H9 (cell line): ENCODE measurements around the gene IL1A. TPM values are rescaled to one million over a fixed set of nuclear protein-coding genes. Genes with fewer than 3 reads are reported as not detected.

Experiments
- DNase-seq: peaks from one replicate; pipeline ENCODE4 v3.0.0-alpha.2; 2017
- H2AFZ ChIP-seq: one replicate; pipeline ENCODE4 v1.6.1; 2013; ENCODE audit warnings: mild to moderate bottlenecking, low read length, control low read depth, moderate library complexity
- H2AK5ac ChIP-seq: 2 replicates; pipeline ENCODE4 v1.6.1; 2013; ENCODE audit warnings: low read length, control low read depth, mixed read lengths; ENCODE audit not compliant: insufficient read length
- H2BK120ac ChIP-seq: one replicate; pipeline ENCODE4 v1.6.1; 2013; ENCODE audit warnings: low read depth, mild to moderate bottlenecking, low read length, control low read depth, inconsistent platforms; ENCODE audit not compliant: poor library complexity, severe bottlenecking
- H2BK12ac ChIP-seq: 2 replicates; pipeline ENCODE4 v1.6.1; 2013; ENCODE audit warnings: low read length, control low read depth, mixed read lengths, low read depth; ENCODE audit not compliant: insufficient read length
- H2BK15ac ChIP-seq: 2 replicates; pipeline ENCODE4 v1.6.1; 2013; ENCODE audit warnings: low read depth, low read length, control low read depth
- H2BK20ac ChIP-seq: one replicate; pipeline ENCODE4 v1.6.1; 2013; ENCODE audit warnings: low read depth, mild to moderate bottlenecking, low read length, control low read depth, inconsistent platforms; ENCODE audit not compliant: poor library complexity, severe bottlenecking
- H2BK5ac ChIP-seq: 2 replicates; pipeline ENCODE4 v1.6.1; 2013; ENCODE audit warnings: low read length, control low read depth, mixed read lengths; ENCODE audit not compliant: insufficient read length
- H3K14ac ChIP-seq: 2 replicates; pipeline ENCODE4 v1.6.1; 2013; ENCODE audit warnings: low read length, control low read depth; ENCODE audit not compliant: insufficient read depth
- H3K18ac ChIP-seq: 2 replicates; pipeline ENCODE4 v1.6.1; 2013; ENCODE audit warnings: low read depth, mild to moderate bottlenecking, mixed read lengths, low read length, control low read depth; ENCODE audit not compliant: insufficient read length
- H3K23ac ChIP-seq: 2 replicates; pipeline ENCODE4 v1.6.1; 2013; ENCODE audit warnings: low read length, control low read depth, mixed read lengths, low read depth; ENCODE audit not compliant: insufficient read length
- H3K23me2 ChIP-seq: 2 replicates; pipeline ENCODE4 v1.6.1; 2013; ENCODE audit warnings: low read depth, mild to moderate bottlenecking, mixed read lengths, low read length, control low read depth; ENCODE audit not compliant: insufficient read length, poor library complexity, severe bottlenecking
- H3K27ac ChIP-seq: 2 replicates; pipeline ENCODE4 v1.5.1; 2013; ENCODE audit warnings: low read length, control low read depth, mixed read lengths, low read depth; ENCODE audit not compliant: insufficient read length
- H3K27me3 ChIP-seq: 2 replicates; pipeline ENCODE4 v1.6.1; 2013; ENCODE audit warnings: low read length, control low read depth, inconsistent platforms; ENCODE audit not compliant: insufficient read depth
- H3K4ac ChIP-seq: 2 replicates; pipeline ENCODE4 v1.6.1; 2013; ENCODE audit warnings: low read depth, mild to moderate bottlenecking, control low read depth, inconsistent platforms, low read length, moderate library complexity
- H3K4me1 ChIP-seq: 2 replicates; pipeline ENCODE4 v1.6.1; 2013; ENCODE audit warnings: low read length, control low read depth, inconsistent platforms; ENCODE audit not compliant: insufficient read depth
- H3K4me2 ChIP-seq: 2 replicates; pipeline ENCODE4 v1.6.1; 2013; ENCODE audit warnings: low read length, control low read depth, mixed read lengths; ENCODE audit not compliant: insufficient read length, insufficient read depth
- H3K56ac ChIP-seq: 2 replicates; pipeline ENCODE4 v1.6.1; 2013; ENCODE audit warnings: low read depth, mild to moderate bottlenecking, mixed read lengths, low read length, control low read depth; ENCODE audit not compliant: insufficient read length
- H3K79me1 ChIP-seq: 2 replicates; pipeline ENCODE4 v1.6.1; 2013; ENCODE audit warnings: low read depth, mild to moderate bottlenecking, moderate library complexity, low read length, control low read depth, inconsistent platforms; ENCODE audit not compliant: insufficient read depth, poor library complexity, severe bottlenecking
- H3K79me2 ChIP-seq: 2 replicates; pipeline ENCODE4 v1.6.1; 2013; ENCODE audit warnings: low read length, control low read depth, inconsistent platforms; ENCODE audit not compliant: insufficient read depth
- H3K9ac ChIP-seq: 2 replicates; pipeline ENCODE4 v1.6.1; 2013; ENCODE audit warnings: low read length, control low read depth, mixed read lengths; ENCODE audit not compliant: insufficient read length; ENCODE audit errors: extremely low read depth
- H3K9me3 ChIP-seq: one replicate; pipeline ENCODE4 v1.6.1; 2013; ENCODE audit warnings: low read depth, low read length, inconsistent platforms; ENCODE audit not compliant: control insufficient read depth
- H3T11ph ChIP-seq: one replicate; pipeline ENCODE4 v1.6.1; 2013; ENCODE audit warnings: mild to moderate bottlenecking, low read length, control low read depth, inconsistent platforms
- H4K20me1 ChIP-seq: one replicate; pipeline ENCODE4 v1.6.1; 2013; ENCODE audit not compliant: control insufficient read depth, insufficient read length, insufficient read depth
- H4K5ac ChIP-seq: 2 replicates; pipeline ENCODE4 v1.6.1; 2013; ENCODE audit warnings: low read depth, mild to moderate bottlenecking, mixed read lengths, low read length, control low read depth; ENCODE audit not compliant: insufficient read length
- H4K8ac ChIP-seq: replicated peaks from 2 replicates; pipeline ENCODE4 v1.6.1; 2013; ENCODE audit warnings: low read length, control low read depth, mixed read lengths, low read depth; ENCODE audit not compliant: insufficient read length
- H4K91ac ChIP-seq: 2 replicates; pipeline ENCODE4 v1.6.1; 2013; ENCODE audit warnings: low read depth, mild to moderate bottlenecking, moderate library complexity, mixed read lengths, low read length, control low read depth; ENCODE audit not compliant: insufficient read length
- H3K27ac Mint-ChIP-seq, 3 experiments: 2 replicates in 2 of 3; 3 replicates in 1 of 3; pipeline ENCODE4 v1.8.0; 2020 to 2021; ENCODE audit warnings: mixed read lengths in 3 of 3, mild to moderate bottlenecking in 1 of 3, moderate library complexity in 1 of 3
- H3K27me3 Mint-ChIP-seq: 2 replicates; pipeline ENCODE4 v1.8.0; 2021; ENCODE audit warnings: low read depth, mild to moderate bottlenecking, moderate library complexity, mixed read lengths
- H3K36me3 Mint-ChIP-seq, 3 experiments: 2 replicates in 2 of 3; 3 replicates in 1 of 3; pipeline ENCODE4 v1.8.0; 2020 to 2021; ENCODE audit warnings: low read depth in 3 of 3, mixed read lengths in 3 of 3; ENCODE audit not compliant: insufficient read depth in 1 of 3
- H3K4me1 Mint-ChIP-seq, 2 experiments: 2 replicates each; pipeline ENCODE4 v1.8.0; 2020; ENCODE audit warnings: mixed read lengths in 2 of 2
- H3K4me3 Mint-ChIP-seq, 2 experiments: 2 replicates in 1 of 2; 3 replicates in 1 of 2; pipeline ENCODE4 v1.8.0; 2020 to 2021; ENCODE audit warnings: mild to moderate bottlenecking in 2 of 2, mixed read lengths in 2 of 2, moderate library complexity in 1 of 2
- H3K9me3 Mint-ChIP-seq, 2 experiments: 2 replicates in 1 of 2; 3 replicates in 1 of 2; pipeline ENCODE4 v1.8.0; 2020; ENCODE audit warnings: mild to moderate bottlenecking in 2 of 2, mixed read lengths in 2 of 2, moderate library complexity in 1 of 2
- WGBS: extraction: QIAGEN DNeasy Blood & Tissue Kit; methylation state at CpG from one replicate; pipeline ENCODE4 v1.1.7; 2013; ENCODE audit warnings: missing lambda C conversion rate, low lambda C conversion rate, mixed read lengths; ENCODE audit not compliant: insufficient read length; ENCODE audit errors: extremely low coverage; 5-methylcytosine and 5-hydroxymethylcytosine counted together
- total RNA-seq: library from RNA; stranded (reverse); gene quantifications from 2 replicates; pipeline ENCODE4 v1.2.1, GENCODE V29; 2021
- TF ChIP-seq, protein P1 (sequence below): fragments of 200-600 bp; sonication (generic); conservative IDR thresholded peaks from 3 replicates; pipeline ENCODE4 v1.8.0; 2021; ENCODE audit warnings: antibody characterized with exemption, mild to moderate bottlenecking

The IL1A gene
- total RNA-seq, 1 experiment from 2014 or later, result 0.35 TPM

GRCh38 chr2:112791693-112792230 is 7.5 kb upstream of the IL1A start:
- Histone ChIP-seq H2AK5ac (no peak overlapping the region), H2AFZ (no peak overlapping the region), H3K9ac (no peak overlapping the region), H2BK120ac (no peak overlapping the region), H4K5ac (no peak overlapping the region), H4K20me1 (no peaks in the 10 kb centered on the region), H4K91ac (no peak overlapping the region), H4K8ac (no peak overlapping the region), H3K23me2 (no peaks in the 10 kb centered on the region), H3K27ac (no peak overlapping the region), H3K79me2 (no peaks in the 10 kb centered on the region), H3T11ph (no peak overlapping the region), H2BK20ac (no peak overlapping the region), H3K4me1 (no peaks in the 10 kb centered on the region), H2BK15ac (no peak overlapping the region), H3K23ac (no peak overlapping the region), H3K56ac (no peak overlapping the region), H3K4ac (no peak overlapping the region), H3K9me3 (no peaks in the 10 kb centered on the region), H2BK5ac (no peak overlapping the region), H3K14ac (no peak overlapping the region), H3K4me2 (no peak overlapping the region), H3K79me1 (no peaks in the 10 kb centered on the region), H3K27me3 (no peaks in the 10 kb centered on the region), H3K18ac (no peak overlapping the region), H2BK12ac (no peak overlapping the region)
- TF ChIP-seq, protein P1, sequence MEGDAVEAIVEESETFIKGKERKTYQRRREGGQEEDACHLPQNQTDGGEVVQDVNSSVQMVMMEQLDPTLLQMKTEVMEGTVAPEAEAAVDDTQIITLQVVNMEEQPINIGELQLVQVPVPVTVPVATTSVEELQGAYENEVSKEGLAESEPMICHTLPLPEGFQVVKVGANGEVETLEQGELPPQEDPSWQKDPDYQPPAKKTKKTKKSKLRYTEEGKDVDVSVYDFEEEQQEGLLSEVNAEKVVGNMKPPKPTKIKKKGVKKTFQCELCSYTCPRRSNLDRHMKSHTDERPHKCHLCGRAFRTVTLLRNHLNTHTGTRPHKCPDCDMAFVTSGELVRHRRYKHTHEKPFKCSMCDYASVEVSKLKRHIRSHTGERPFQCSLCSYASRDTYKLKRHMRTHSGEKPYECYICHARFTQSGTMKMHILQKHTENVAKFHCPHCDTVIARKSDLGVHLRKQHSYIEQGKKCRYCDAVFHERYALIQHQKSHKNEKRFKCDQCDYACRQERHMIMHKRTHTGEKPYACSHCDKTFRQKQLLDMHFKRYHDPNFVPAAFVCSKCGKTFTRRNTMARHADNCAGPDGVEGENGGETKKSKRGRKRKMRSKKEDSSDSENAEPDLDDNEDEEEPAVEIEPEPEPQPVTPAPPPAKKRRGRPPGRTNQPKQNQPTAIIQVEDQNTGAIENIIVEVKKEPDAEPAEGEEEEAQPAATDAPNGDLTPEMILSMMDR, result no peak
- DNase-seq, result no peak
- Mint-ChIP-seq H3K27me3 (no peaks in the 10 kb centered on the region), H3K4me3 (no peak overlapping the region), H3K27ac (no peak overlapping the region), H3K9me3 (peaks cover 6 to 7% of the 10 kb centered on the region in 2 experiments; a peak in 4 of 5 replicates), H3K4me1 (peaks cover 27 to 47% of the 10 kb centered on the region in 2 experiments), H3K36me3 (peaks cover 1 to 5% (median 3%) of the 10 kb centered on the region in 3 experiments; a peak in 4 of 7 replicates)
- no CpG with 5 or more reads among the region's 3 CpGs for WGBS
